HepG2 (cell line): ENCODE measurements around the gene FRS2. TPM values are rescaled to one million over a fixed set of nuclear protein-coding genes. Genes with fewer than 3 reads are reported as not detected.

Experiments
- ADNP ChIP-seq: sonication (generic); formaldehyde crosslinking; IDR thresholded peaks from 2 replicates; pipeline ENCODE4 v1.4.0; 2020; ENCODE audit warnings: missing genetic modification reagents
- HMGA1 ChIP-seq: sonication (generic); formaldehyde crosslinking; conservative IDR thresholded peaks from 2 replicates; pipeline ENCODE4 v1.4.0; 2020; ENCODE audit warnings: missing genetic modification reagents
- JUN ChIP-seq: sonication (generic); formaldehyde crosslinking; IDR thresholded peaks from 2 replicates; pipeline ENCODE4 v1.4.0; 2020; ENCODE audit warnings: mild to moderate bottlenecking, missing genetic modification reagents
- KDM2A ChIP-seq: sonication (generic); formaldehyde crosslinking; IDR thresholded peaks from 2 replicates; pipeline ENCODE4 v1.4.0; 2020; ENCODE audit warnings: low read depth, missing genetic modification reagents, borderline replicate concordance
- MTF2 ChIP-seq: sonication (generic); formaldehyde crosslinking; IDR thresholded peaks from 2 replicates; pipeline ENCODE4 v1.5.0; 2020; ENCODE audit warnings: missing genetic modification reagents, borderline replicate concordance
- NAIF1 ChIP-seq: sonication (generic); formaldehyde crosslinking; IDR thresholded peaks from 2 replicates; pipeline ENCODE4 v1.5.0; 2020; ENCODE audit warnings: mild to moderate bottlenecking, missing genetic modification reagents, borderline replicate concordance
- NR1H2 ChIP-seq: sonication (generic); formaldehyde crosslinking; IDR thresholded peaks from 2 replicates; pipeline ENCODE4 v1.8.1; 2022; ENCODE audit warnings: low read depth, missing genetic modification reagents, borderline replicate concordance
- NR3C1 ChIP-seq: sonication (generic); formaldehyde crosslinking; IDR thresholded peaks from 2 replicates; pipeline ENCODE4 v1.4.0; 2020; ENCODE audit warnings: missing genetic modification reagents
- PAWR ChIP-seq: sonication (generic); formaldehyde crosslinking; IDR thresholded peaks from 2 replicates; pipeline ENCODE4 v1.4.0; 2020; ENCODE audit warnings: missing genetic modification reagents, mild to moderate bottlenecking, borderline replicate concordance
- SATB2 ChIP-seq: sonication (generic); formaldehyde crosslinking; IDR thresholded peaks from 2 replicates; pipeline ENCODE4 v1.5.0; 2020; ENCODE audit warnings: missing genetic modification reagents
- THAP9 ChIP-seq: sonication (generic); formaldehyde crosslinking; IDR thresholded peaks from 2 replicates; pipeline ENCODE4; 2020; ENCODE audit warnings: missing genetic modification reagents, mild to moderate bottlenecking, borderline replicate concordance
- ZBTB49 ChIP-seq: sonication (generic); formaldehyde crosslinking; IDR thresholded peaks from 2 replicates; pipeline ENCODE4 v1.4.0; 2020; ENCODE audit warnings: missing genetic modification reagents, borderline replicate concordance
- ZIK1 ChIP-seq: sonication (generic); formaldehyde crosslinking; IDR thresholded peaks from 2 replicates; pipeline ENCODE4 v1.5.0; 2020; ENCODE audit warnings: mild to moderate bottlenecking, low read depth, missing genetic modification reagents, borderline replicate concordance
- ZNF124 ChIP-seq: sonication (generic); formaldehyde crosslinking; IDR thresholded peaks from 2 replicates; pipeline ENCODE4 v1.4.0; 2020; ENCODE audit warnings: missing genetic modification reagents
- ZNF263 ChIP-seq: sonication (generic); formaldehyde crosslinking; IDR thresholded peaks from 2 replicates; pipeline ENCODE4 v1.4.0; 2020; ENCODE audit warnings: missing genetic modification reagents
- ZNF773 ChIP-seq: sonication (generic); formaldehyde crosslinking; IDR thresholded peaks from 2 replicates; pipeline ENCODE4 v1.4.0; 2020; ENCODE audit warnings: missing genetic modification reagents, borderline replicate concordance
- ZXDC ChIP-seq: sonication (generic); formaldehyde crosslinking; IDR thresholded peaks from 2 replicates; pipeline ENCODE4 v1.5.0; 2020; ENCODE audit warnings: mild to moderate bottlenecking, missing genetic modification reagents
- polyA plus RNA-seq, 8 experiments: library from polyadenylated mRNA; depleted of rRNA in 3 of 8; stranded (reverse) in 7 of 8; unstranded in 1 of 8; fragments of >200 nt; fragmentation: Illumina TruSeq in 4 of 8; extraction: Trizol in 4 of 8; gene quantifications; 2 replicates each; pipeline versions ENCODE4 v1.2.1 to v1.2.3, GENCODE V29; 2011 to 2016; ENCODE audit warnings: low read depth in 4 of 8, missing spikeins in 1 of 8, mixed read lengths in 1 of 8; ENCODE audit not compliant: insufficient read depth in 1 of 8
- total RNA-seq, 5 experiments: library from RNA; depleted of rRNA; stranded (reverse); fragments of >200 nt; fragmentation: Illumina TruSeq; extraction: Trizol; gene quantifications; 2 replicates each; pipeline ENCODE4 v1.2.3, GENCODE V29; 2016; ENCODE audit warnings: low read depth in 1 of 5
- TF ChIP-seq, protein P1 (sequence below): sonication (generic); formaldehyde crosslinking; IDR thresholded peaks from 2 replicates; pipeline ENCODE4 v1.5.0; 2020; ENCODE audit warnings: missing genetic modification reagents, mild to moderate bottlenecking, borderline replicate concordance
- TF ChIP-seq, protein P2 (sequence below): sonication (generic); formaldehyde crosslinking; IDR thresholded peaks from 2 replicates; pipeline ENCODE4 v1.4.0; 2020; ENCODE audit warnings: missing genetic modification reagents

FRS2 gene
- total and polyA plus RNA-seq, 2 of the 13 experiments (the other 11 are each of a cell fraction or from before 2014, with no cell fraction given), result 8.3 to 16.8 TPM

DNA sequence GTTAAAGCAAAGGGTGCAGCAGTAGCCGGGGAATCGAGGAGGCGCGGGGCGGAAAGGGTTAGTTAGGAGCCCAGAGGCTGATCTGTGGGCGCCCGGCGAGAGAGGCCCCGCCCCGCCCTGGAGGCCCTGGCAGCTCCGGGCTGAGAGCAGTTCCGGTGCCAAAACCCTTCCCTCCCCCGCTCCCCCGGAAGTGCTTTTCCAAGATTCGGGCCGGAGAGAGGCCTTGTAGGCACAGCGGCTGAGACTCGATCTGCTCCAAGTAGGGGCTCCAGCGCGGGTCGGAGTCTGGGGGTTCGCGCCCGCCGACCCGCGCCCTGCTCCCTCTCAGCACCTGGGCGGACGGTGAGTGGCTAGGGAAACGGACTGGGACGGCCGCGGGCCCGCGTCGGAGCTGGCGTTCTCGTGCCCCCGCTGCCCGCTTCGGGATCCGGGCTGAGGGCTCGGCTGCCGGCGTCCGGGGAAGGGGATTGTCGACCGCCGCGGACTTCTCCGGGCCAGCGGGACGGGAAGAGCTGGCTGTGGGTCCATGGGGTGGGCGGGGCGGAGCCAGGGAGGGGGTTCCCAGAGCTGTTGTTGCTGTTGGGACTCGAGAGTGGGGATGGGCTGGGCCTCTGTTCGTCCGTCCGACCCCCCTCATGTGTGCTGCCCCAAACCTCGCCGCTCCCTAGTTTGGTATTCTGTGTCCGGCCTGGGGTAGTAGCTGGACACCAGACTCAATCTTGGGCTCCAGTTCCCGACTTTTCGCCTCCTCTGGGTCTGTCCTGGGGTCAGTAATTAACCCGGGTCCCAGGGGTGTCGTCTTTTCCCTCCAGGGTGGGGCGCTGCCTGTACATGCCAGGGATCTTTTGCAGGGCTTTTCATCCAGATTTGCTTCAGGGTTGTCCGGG lies at the start of gene FRS2 (continued):
- TF ChIP-seq, protein P1, sequence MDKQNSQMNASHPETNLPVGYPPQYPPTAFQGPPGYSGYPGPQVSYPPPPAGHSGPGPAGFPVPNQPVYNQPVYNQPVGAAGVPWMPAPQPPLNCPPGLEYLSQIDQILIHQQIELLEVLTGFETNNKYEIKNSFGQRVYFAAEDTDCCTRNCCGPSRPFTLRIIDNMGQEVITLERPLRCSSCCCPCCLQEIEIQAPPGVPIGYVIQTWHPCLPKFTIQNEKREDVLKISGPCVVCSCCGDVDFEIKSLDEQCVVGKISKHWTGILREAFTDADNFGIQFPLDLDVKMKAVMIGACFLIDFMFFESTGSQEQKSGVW (CRISPR knock-in tag), result 0 out of 2 replicates have a peak, but pooled peaks have one; percentile 77
- no peak for TF ChIP-seq NR3C1
- no peak for TF ChIP-seq ZXDC
- TF ChIP-seq NR1H2 (CRISPR knock-in tag), result no peak
- no peak for TF ChIP-seq ZNF773 (CRISPR knock-in tag)
- TF ChIP-seq KDM2A (CRISPR knock-in tag), result peak; percentile 80; the same call in 1 of the 2 replicates
- TF ChIP-seq THAP9 (CRISPR knock-in tag), result peak; percentile 66; the same call in 1 of the 2 replicates
- TF ChIP-seq SATB2 (CRISPR knock-in tag), result no peak
- no peak for TF ChIP-seq PAWR
- 0 out of 2 replicates have a peak, but pooled peaks have one; percentile 23 for TF ChIP-seq ZNF124 (CRISPR knock-in tag)
- 0 out of 2 replicates have a peak, but pooled peaks have one; percentile 17 for TF ChIP-seq NAIF1 (CRISPR knock-in tag)
- TF ChIP-seq ZBTB49 (CRISPR knock-in tag), result no peak
- TF ChIP-seq ZNF263 (CRISPR knock-in tag), result 0 out of 2 replicates have a peak, but pooled peaks have one; percentile 10
- TF ChIP-seq, protein P2, sequence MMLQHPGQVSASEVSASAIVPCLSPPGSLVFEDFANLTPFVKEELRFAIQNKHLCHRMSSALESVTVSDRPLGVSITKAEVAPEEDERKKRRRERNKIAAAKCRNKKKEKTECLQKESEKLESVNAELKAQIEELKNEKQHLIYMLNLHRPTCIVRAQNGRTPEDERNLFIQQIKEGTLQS, result peak; percentile 8; the same call in 1 of the 2 replicates
- TF ChIP-seq JUN, result no peak
- TF ChIP-seq ADNP (CRISPR knock-in tag), result no peak
- TF ChIP-seq ZIK1, result no peak; the same call in 1 of the 2 replicates
- TF ChIP-seq HMGA1 (CRISPR knock-in tag), result no peak
- TF ChIP-seq MTF2 (CRISPR knock-in tag), result no peak
